Embryonic facial prominence (tissue), 1 donor: ENCODE measurements around the gene ZNF519.
"Not testable (repeated sequence)": the region's sequence is repeated elsewhere in the genome, so short reads cannot be mapped to it uniquely, and the experiment has no call there.

Source experiments
- DNase-seq: peaks from one replicate; pipeline ENCODE4 v3.0.0-alpha.2; 2016; ENCODE audit errors: extremely low spot score

The ZNF519 gene

DNA sequence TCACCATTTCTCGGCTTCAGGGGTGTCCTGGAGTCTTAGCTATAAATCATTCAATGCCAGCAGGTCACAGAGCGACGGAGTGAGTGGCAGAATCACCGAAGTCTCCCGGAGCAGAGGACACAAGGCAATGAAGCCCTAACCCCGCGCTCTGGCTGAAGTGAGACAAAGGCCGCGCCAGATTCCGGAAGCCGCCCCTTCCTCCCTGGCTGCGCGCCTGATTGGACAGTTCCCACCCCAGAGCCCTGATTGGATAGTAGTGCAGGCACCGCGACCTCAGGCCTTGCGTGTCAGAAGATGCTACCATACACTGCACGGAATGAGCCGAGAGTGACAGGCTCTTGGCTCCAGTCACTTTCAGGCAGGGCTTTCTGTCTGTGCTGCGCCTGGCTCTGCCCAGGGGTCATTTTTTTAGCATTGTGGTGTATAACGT lies at the start of gene ZNF519:
TSS of gene ZNF519 (minus strand) at position 165 of the 430 bp plus-strand sequence. CDS start at position 7, 158 bp downstream.
- DNase-seq, result peak; percentile 84

DNA sequence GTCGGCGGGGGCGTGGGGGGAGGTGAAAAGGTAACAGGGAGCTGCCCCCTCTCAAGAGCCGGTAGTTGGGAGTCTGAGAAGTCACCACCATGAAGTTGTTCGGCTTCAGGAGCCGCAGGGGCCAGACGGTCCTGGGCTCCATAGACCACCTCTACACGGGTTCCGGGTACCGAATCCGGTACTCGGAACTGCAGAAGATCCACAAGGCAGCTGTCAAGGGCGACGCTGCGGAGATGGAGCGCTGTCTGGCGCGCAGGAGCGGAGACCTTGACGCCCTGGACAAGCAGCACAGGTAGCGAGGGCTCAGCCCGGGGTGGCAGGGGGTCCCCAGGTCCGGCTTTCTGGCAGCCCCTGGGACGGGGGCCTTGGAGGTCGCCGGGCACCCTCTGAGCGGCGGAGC lies 47.1 kb upstream of the ZNF519 start:
- DNase-seq, result no peak

DNA sequence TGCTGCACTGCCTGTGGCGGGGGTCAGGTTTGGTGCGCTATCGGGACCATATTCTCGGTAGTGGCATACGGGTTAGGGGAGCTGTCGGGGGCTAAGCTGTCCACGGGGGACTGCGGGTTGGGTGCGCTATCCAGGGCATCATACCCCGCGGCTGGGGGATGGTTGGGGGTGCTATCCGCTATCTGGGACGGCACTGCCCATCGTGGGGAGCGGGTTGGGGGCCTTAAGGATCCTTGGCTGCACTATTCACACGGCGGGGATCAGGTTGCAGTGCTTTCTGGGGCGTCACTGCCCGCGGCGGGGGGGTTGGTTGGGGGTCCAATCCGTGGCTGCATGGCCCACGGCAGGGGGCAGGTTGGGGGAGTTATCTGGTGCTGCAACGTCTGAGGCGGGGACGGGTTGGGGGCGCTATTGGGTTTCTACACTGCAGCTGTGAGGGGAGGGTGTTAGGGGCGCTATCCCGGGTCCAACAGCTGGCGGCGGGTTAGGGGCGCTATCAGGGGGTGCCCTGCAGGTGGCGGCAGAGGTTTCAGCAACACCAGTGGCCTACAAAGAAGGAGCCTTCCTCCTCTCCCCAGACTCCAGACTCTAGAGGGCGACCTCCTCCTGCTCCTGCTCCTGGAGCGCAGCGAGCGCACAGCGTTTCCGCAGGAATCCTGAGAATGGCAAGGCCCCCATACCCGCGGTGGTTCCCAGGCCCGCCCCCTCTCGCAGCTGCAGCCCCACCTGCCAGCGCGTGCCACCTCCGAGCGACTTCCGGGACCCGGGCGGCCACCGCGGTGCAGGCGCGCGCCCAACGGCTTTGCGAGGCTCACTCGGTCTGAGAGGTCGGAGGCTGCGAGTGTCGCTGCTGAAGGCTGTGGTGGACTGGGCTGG lies 46.3 kb upstream of the ZNF519 start:
- DNase-seq, result not testable (repeated sequence)

DNA sequence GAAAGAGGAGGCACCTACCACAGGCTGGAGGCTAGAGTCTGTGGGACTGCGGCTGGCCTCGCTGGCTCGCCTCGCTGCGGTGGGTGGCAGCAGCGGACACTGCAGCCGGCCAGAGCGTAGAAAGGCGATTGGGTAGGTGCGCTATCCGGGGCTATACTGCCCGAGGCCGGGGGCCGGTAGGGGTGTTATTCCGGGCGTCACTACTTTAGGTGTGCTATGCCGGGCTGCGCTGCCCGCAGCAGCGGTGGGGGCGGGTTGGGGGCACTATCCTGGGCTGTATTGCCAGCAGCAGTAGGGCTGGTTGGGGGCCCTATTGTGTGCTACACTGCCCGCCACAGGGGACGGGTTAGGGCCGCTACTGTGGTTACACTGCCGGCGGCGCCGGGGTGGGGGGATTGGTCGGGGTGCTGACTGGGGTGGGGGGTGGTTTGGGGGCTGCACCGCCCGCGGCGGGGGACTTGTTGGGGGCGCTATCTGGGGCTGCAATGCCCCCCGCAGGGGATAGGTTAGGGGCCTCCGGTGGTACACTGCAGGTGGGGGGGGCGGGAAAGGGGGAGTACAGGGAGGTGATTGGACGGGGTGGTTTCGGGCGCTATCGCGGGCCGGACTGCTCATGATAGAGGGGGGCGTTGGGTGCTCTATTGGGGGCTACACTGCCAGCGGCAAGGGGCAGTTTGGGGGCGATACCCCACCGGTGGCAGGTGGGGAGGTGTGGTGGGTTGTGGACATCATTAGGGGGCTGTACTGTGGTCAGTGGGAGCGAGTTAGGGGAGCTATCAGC lies 45.5 kb upstream of the ZNF519 start:
- DNase-seq, result not testable (repeated sequence)

DNA sequence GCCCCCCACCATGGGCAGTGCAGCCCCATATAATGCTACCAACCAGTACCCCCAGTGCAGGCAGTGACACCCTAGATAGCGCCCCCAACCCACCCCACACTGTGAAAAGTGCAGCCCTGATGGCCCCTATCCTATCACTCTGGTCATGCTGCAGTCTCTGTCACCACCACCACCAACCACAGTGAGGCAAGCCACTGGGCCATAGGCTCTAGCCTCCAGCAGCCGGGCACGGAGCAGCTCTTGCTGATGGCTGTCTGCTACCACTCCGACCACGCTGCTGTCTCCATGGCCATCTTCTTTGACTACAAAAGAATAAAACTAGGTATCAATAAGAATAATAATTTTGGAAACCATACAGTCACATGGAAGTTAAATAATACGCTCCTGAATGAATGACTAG lies 43.2 kb upstream of the ZNF519 start:
- DNase-seq, result not testable (repeated sequence)

DNA sequence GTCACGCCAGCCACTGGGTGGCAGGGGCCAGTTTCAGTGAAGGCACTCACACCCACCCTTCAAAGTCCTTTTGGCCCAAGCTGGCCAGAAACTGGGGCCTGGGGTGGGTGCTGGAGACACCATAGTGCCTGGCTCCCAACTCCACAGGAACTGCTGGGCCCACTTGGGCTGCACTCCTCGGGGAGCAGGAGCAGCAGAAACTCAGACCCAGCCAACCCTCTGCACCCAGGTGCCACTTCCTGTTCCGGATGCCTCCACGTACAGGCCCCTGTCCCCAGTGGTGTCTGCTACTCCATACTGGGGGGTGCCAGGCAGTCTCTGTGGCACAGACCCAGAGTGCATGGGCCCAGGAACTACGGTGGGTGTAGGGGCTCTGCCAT lies 42.5 kb upstream of the ZNF519 start:
- DNase-seq, result no peak

DNA sequence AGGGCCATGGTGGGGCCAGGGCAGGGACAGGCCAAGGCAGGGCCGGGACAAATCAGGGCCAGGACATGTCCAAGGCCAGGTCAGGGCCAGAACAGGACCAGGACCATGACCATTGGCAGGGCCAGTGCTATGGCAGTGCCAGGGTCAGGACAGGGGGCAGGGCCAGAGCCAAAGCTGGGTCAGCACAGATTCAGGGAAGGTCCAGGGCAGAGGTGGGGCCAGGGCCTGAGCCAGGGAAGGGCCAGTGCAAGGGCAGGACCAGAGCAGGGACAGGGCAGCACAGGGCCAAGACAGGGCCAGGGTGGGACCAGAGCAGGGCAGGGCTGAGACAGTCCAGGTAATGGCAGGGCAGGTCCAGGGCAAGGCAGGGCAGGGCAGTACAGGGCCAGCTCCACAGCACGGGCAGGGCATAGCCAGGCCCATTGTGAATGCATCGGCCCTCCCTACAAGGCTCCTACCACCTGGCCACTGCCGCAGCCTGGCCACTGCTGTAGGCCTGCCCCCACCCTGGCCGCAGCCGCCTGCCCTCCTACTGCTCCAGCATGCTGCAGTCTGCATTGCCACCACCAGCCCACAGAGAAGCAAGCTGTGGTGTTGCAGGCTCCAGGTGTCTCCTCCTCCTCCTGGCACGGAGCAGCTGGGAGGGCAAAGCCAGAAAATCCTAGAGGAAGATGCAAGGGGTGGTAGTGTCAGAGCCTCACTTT lies 41.9 kb upstream of the ZNF519 start:
- not testable (repeated sequence) for DNase-seq

DNA sequence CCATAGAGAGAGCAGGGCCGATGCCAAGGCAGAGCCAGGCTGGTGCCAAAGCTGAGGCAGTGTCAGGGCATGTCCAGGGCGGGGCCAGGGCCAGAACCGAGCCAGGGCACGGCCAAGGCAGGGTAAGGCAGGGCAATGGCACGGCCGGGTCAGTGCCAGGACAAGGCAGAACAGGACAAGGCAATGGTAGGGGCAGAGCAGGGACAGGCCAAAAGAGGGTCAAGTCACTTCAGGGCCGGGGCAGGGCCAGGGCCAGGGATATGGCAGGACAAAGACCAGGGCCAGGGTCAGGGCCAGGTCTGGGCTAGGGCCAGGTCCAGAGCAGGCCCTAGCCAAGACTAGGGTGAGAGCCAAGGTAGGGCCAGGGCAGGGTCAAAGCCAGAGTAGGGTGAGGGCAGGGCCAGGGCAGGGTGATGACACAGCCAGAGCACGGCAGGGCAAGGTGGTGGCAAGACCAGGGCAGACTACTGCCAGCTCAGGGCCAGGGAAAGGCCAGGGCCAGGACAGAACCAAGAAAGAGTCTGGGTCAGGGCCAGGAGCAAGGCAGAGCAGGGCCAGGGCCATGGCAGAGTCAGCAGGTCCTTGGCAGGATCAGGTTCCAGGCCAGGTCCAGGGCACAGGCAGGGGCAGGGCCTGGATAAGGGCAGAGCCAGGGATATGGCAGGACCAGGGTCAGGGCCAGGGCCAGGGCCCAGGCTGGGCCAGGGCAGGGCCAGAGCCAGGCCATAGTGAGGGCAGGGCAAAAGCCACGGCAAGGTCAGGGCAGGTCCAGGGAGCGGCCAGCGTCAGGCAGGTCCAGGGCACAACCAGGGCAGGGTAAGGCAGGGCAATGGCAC lies 41.1 kb upstream of the ZNF519 start:
- not testable (repeated sequence) for DNase-seq

DNA sequence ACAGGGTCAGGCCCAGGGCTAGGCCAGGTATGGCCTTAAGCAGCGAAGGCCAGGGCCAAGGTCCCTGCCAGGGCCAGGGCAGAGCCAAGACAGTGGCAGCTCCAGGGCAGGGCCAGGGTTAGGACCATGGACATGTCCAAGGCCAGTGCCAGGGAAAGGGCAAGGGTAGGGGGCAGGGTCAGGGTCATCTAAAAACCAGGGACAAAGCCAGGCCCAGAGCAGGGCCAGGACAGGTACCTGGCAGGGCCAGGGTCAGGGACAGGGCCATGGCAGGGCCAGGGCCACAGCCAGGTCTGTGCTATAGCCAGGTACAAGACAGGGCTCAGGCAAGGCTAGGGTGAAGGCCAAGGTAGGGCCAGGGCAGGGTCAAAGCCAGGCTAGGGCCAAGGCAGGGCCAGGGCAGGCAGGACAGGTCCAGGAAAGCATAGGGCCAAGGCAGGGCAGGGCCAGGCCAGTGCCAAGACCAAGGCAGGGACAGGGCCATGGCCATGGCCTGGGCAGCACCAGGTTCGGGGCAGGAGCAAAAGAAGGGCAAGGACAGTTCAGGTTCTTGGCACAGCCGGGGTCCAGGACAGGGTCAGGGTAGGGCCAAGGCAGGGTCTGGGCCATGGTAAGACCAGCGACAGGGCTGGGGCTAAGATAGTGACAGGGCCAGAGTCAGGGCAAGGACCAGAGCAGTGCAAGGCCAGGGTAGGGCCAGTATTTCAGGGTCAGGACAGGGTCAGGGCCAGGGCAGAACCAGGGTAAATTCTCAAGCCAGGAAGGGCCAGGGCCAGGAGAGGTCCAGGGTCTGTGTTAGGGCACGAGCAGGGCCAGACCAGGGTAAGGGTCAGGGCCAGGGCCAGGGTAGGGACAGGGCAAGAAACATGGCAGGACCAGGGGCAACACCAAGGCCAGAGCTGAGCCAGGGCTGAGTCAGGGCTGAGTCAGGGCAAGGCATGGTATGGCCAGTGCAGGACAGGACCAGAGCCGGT lies 40.2 kb upstream of the ZNF519 start:
- DNase-seq, result not testable (repeated sequence)

DNA sequence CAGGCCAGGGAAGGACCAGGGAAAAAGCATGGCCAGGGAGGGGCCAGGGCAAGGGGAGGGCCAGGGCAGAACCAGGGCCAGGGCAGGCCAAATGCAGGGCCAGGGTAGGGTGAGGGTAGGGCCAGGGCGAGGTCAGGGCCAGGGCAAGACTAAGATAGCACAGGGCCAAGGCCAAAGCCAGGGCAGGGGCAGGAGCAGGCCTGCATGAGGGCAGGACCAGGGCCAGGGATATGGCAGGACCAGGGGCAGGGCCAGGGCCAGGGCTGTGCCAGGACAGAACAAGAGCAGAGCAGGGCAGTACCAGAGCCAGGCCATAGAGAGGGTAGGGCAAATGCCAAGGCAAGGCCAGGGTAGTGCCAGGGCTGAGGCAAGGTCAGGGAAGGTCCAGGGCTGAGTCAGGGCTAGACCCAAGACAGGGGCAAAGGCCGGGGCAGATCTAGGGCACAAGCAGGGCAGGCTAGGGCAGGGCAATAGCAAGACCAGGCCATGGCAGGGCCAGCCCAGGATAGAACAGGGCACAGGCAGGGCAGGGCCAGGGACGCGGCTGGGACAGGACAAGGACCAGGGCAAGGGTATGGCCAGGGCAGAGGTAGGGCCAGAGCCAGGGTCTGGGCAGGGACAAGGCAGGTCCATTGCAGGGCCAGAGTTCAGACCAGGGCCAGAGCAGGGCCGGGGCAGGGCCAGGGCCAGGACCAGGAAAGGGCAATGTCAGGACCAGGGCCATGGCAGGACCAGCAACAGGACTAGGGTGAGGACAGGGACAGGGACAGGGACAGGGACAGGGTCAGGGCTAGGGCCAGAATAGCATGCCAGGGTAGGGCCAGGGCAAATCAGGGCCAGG lies 39.3 kb upstream of the ZNF519 start:
- DNase-seq, result not testable (repeated sequence)

DNA sequence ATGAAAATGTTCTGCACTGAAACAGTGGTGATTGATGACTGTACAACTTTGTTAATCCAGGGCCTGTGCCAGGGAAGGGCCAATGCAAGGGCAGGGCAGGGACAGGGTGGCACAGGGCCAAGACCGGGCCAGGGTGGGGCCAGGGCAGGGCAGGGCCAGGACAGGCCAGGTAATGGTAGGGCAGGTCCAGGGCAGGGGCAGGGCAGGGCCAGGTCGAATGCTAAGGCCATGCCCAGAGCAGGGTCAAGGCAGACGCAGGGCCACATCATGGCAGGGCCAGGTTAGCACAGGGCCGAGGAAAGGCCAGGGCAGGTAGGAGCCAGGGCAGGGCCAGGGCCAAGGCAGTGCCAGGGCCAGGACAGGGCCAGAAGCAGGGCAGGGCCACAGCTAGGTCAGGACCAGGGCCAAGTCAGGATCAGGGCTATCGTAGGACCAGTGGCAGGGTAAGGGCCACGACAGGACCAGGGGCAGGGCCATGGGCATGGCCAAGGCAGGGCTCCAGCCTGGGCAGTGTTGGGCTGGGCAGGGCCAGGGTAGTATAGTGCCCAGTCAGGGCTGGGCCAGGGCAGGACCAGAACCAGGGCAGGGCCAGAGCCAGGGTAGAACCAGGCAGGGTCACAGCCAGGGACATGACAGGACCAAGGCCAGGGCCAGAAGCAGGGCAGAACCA lies 38.3 kb upstream of the ZNF519 start:
- DNase-seq, result not testable (repeated sequence)

DNA sequence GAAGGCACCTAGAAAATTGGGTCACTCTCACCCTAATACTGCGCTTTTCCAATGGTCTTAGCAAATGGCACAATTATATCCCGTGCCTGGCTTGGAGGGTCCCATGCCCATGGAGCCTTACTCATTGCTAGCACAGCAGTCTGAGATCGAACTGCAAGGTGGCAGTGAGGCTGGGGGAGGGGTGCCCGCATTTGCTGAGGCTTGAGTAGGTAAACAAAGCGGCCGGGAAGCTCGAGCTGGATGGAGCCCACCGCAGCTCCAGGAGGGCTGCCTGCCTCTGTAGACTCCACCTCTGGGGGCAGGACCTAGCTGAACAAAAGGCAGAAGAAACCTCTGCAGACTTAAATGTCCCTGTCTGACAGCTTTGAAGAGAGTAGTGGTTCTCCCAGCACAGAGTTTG lies 30.7 kb upstream of the ZNF519 start:
- not testable (repeated sequence) for DNase-seq

DNA sequence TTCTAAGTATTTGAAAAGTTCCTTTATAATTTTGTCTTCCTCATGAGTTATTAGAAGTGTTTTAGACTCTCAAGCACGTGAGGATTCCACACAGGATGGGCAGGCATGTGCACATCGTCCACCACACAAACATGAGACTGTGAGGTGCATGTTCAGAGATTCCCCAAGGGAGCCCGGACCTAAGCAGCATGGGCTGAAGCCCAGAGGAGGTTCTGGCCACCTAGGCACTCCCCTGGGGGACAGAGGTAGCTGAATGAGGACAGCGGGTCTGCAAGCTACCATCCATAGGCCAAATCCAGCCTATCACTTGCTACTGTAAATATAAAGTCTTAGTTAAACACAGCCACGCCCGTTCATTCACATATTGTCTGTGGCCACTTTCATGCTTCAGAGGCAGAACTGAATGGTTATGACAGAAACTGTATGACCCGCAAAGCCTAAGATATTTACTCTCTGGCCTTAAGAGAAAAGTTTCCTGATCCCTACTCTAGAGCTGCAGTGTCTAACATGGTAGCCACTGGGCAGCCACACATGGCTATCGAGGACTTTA lies 19.4 kb upstream of the ZNF519 start:
- DNase-seq, result not testable (repeated sequence)

DNA sequence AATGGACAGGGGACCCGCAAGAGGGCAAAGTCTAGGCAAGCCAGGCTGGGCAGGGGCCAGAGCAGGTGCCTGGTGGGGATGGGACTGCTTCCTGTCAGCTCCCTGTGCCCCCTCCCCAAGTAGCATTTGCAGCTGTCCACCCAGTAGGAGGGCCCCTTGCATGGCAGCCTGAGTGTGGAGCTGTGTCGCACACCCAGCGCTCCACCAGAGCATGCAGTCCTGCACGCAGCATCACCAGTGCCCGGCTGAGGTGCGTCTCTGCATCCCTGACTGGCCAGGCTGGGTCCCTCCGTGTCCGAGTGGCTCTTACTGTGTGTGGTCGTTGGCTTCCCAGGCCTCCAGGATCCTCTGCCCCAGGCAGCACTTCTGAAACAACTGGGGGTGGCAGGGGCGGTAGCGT lies 18.5 kb upstream of the ZNF519 start:
- not testable (repeated sequence) for DNase-seq

DNA sequence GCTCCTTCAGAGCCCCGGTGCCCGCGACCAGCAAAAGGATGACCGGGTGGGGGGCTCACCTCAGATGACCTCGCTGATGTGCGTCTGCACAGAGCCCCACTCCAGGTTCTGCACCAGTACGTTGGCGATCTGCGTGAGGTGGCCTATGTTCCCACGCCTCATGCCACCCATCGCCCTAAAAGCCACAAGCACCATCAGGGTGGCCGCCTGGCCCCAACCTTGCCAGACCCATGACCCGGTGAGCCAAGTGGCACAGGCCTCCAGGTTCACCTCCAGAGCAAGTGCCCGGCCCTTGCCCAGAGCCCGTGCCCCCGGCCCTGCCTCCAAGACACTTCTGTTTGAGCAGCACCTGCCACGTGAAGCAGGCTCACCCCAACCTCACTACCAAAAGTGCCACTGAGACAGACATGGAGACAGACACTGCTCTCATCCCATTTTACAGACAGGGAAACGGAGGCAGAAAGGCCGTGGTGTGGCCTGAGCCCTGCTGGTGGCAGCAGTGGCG lies 17.7 kb upstream of the ZNF519 start:
- not testable (repeated sequence) for DNase-seq

DNA sequence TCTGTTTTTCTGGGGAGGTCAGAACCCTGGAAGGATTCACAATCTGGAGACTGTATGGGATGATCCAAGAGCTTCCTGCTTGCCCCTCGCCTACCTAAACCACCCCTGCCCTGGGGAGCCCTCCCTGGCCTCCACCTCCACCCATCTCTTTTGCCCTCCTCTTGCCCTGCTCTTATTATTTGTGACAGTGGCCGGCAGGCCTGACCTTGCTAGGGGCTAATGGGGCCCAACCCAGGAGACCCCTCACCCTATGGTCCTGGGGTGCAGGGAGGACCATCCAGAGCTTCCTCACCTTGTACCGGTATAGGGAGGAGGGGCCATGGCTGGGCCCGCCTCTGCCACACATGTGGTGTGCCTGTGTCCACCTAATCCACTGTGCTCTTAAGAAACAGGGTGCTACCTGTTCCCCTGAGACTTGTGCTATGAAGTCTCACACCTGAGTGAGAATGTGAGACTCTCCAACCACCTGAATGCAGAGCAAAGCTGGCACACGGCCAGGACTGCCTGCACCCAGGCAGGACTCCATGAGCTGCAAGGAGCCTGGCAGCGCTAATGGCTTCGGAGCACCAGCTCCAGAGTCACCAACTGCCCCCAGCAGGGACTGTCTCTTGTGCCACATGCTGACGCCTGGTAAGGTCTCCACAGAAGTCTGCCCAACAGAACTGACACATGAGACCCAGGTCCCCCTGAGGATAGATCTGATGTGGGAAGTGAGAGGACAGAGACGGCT lies 17.1 kb upstream of the ZNF519 start:
- not testable (repeated sequence) for DNase-seq
